Coronary artery (tissue), 2 donors: ENCODE results near the gene IKZF1.

Experiments
- DNase-seq: peaks from one replicate; pipeline ENCODE4 v3.0.0-alpha.2; 2017; ENCODE audit warnings: low spot score
- H3K27ac ChIP-seq, 2 donors: fragments of 200-600 bp; sonication (generic); one replicate each; pipeline ENCODE4 v1.5.1; 2016 to 2019
- H3K4me3 ChIP-seq: fragments of 200-600 bp; sonication (generic); 2 replicates; pipeline ENCODE4 v1.5.1; 2016; ENCODE audit warnings: mild to moderate bottlenecking, moderate library complexity
- TF ChIP-seq, protein P1 (sequence below): fragments of 200-600 bp; sonication (generic); IDR thresholded peaks from one replicate; pipeline ENCODE4 v1.5.1; 2019; ENCODE audit warnings: antibody characterized with exemption

IKZF1 gene

DNA sequence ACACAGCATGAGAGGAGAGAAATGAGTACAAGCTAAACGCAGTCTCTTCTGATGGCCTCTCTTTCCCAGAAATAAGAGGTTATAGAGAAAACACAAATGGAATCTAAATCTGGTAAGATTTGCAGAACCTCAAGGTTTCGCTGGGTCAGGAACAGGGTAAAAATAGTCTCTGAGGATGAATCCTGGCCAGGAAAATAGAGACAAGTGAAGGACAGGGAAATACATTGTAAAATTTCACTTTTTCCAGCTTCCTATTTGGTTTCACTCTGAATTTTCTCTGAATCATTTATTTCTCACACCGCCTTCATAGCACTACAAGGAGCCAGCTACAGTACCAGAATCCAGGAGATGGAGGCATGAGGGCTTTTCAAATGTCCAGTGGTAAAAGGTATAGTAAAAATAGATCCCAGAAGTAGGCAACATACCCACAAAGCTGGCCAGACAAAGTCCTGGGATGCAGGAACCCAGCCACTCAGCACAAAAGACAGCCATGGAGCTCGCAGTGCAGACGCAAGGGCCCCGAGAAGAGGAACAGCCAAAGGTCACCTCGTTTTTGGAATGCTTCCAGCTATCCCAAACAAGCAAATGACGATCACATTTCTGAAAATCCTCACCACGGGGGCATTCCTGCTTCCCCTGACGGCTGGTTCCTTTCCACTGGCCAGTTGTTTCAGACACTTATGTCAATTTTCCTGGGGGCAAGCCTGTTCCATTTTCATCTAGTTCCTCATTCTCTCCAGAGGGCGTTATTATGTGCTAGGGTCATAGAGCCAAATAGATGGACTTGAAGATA is 21.5 kb upstream of the IKZF1 start:
- TF ChIP-seq, protein P1, sequence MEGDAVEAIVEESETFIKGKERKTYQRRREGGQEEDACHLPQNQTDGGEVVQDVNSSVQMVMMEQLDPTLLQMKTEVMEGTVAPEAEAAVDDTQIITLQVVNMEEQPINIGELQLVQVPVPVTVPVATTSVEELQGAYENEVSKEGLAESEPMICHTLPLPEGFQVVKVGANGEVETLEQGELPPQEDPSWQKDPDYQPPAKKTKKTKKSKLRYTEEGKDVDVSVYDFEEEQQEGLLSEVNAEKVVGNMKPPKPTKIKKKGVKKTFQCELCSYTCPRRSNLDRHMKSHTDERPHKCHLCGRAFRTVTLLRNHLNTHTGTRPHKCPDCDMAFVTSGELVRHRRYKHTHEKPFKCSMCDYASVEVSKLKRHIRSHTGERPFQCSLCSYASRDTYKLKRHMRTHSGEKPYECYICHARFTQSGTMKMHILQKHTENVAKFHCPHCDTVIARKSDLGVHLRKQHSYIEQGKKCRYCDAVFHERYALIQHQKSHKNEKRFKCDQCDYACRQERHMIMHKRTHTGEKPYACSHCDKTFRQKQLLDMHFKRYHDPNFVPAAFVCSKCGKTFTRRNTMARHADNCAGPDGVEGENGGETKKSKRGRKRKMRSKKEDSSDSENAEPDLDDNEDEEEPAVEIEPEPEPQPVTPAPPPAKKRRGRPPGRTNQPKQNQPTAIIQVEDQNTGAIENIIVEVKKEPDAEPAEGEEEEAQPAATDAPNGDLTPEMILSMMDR = no peak
- no peak overlapping the region for H3K4me3 ChIP-seq
- no peak for DNase-seq
- H3K27ac ChIP-seq = no peak overlapping the region

DNA sequence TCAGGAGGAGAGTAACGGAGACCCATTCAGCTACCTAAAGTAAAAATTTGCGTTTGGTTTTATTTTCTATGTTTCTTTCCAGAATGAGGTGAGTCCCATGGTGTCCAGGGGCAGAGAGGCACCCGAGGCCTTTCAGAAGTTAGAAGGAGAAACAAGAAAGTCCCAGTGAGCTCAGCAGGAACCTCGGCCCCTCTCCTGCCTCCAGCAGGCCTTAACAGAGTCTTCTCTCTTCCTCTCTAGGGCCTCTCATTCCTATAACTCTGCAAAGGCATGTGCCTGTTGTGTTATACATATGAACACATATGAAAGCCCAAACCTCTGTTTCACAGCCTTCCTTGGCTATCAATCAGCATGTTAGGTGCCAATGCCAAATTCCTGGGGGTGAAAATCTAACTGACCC is 20.8 kb upstream of the IKZF1 start:
- TF ChIP-seq, protein P1 = no peak
- H3K4me3 ChIP-seq = no peak overlapping the region
- H3K27ac ChIP-seq = no peak overlapping the region
- DNase-seq = no peak

DNA sequence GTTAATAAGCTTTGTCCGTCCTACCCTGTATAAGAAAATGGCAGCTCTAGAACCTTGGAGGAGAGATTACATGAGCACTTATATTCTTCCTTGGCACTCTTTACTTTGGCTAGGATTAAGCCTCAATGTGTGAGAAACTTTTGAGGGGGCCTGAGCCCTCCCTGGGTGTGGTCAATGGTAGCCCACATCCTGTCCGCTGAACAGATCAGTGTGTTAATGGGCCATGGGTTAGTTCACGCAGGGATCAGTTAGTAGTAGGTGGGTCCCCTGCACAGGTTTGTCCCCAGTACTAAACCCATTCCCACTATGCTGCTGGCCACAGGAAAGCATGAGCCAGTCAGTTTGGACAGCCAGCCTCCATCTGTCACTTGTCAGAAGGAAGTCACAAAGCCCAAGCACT is 20.2 kb upstream of the IKZF1 start:
- Histone ChIP-seq H3K27ac (no peak overlapping the region), H3K4me3 (no peak overlapping the region)
- TF ChIP-seq, protein P1 = no peak
- no peak for DNase-seq

DNA sequence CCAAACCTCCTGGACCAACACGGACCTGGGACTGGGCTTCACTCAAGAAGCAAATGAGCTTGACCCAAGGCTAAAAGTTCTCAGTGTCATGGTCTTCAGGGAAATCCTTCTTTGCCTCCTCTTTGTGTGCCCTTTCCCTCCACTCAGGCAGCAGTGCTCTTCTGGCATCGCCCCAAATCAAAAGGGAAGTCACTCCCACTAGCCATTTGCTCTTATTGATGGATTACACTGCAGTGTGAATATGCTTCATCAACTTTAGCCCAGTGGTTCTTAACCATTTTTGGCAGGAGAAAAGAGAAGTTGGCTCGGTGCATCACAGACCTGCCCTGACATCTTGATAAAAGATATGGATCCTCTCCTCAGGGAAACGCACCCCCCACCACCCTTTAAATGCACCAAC is 19.2 kb upstream of the IKZF1 start:
- TF ChIP-seq, protein P1 = no peak
- no peak for DNase-seq
- no peak overlapping the region for H3K4me3 ChIP-seq
- no peak overlapping the region for H3K27ac ChIP-seq

DNA sequence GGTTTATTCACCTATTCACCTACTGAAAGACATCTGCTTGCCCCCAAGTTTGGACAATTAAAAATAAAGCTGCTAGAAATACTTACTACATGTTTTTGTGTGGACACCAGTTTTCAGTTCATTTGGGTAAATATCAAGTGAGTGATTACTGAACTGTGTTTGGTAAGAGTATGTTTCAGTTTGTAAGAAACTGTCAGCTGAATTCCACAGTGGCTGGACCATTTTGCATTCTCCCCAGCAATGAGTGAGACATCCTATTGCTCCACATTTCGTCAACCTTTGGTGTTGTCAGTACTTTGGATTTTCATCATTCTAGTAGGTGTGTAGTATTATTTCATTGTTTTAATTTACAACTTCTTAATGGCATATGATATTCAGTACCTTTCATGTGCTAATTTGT is 17.4 kb upstream of the IKZF1 start:
- TF ChIP-seq, protein P1 = no peak
- DNase-seq = no peak
- H3K4me3 ChIP-seq = no peak overlapping the region
- no peak overlapping the region for H3K27ac ChIP-seq

DNA sequence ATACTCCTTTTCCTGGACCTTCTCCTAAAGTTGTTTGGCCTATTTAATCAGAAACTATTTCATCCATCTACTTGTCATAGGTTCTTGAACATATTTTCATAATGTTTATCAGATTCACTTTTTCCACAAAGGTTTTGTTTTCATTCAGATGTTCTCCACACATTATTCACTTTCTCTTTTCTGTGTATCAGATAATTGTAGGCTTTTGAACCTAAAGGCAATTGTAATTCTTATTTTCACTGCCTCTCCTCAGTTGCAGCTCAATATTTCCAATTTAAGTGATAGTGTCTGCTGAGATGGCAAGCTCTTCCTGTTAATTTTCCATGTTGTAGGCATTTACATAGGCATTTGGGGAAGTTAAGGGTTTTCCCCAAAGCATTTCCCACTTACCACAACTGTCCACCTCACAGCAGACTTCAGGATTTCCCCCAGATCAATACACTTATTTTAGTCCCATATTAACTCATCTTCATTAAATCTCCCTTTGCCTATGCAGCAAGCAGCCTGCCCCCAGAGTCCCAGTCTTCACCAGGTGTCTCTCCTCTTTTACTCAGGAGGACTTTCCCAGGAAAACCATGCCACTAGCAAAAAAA is 12.3 kb upstream of the IKZF1 start:
- Histone ChIP-seq H3K4me3 (no peak overlapping the region), H3K27ac (no peak overlapping the region)
- TF ChIP-seq, protein P1 = no peak
- no peak for DNase-seq

DNA sequence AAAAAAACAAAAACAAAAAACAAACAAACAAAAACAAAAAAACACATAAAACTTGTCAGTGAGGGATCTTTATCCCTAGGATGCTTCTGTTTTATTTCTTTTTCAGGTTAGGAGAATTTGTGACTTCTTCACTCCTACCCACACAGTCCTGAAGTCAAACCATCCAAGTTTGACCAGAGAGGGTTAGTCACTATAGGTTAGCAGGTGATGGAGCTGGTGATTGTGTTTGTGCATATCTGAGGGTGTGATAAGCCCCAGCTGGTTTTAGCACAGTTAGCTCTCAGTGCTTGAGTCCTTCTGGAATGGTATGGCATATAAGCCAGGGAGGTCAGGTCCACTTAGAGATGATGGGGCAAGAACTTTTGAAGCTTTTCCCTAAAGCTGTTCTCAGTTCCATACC is 11.8 kb upstream of the IKZF1 start:
- DNase-seq = no peak
- no peak overlapping the region for H3K4me3 ChIP-seq
- H3K27ac ChIP-seq = no peak overlapping the region
- TF ChIP-seq, protein P1 = no peak
